GM19455 (cell line): Measurements from ENCODE around the gene PC.
"Not testable (repeated sequence)": the region's sequence is repeated elsewhere in the genome, so short reads cannot be mapped to it uniquely, and the experiment has no call there.

Experiments
- ATAC-seq: cut with Tn5 transposase; IDR thresholded peaks from one replicate; pipeline ENCODE4 v1.9.1; 2021; ENCODE audit not compliant: unreplicated experiment

PC gene

GRCh38 chr11:66981976-66982578, 23.9 kb upstream of the PC start:
- ATAC-seq, result no peak

- no peak for ATAC-seq
Observed at GRCh38 chr11:66979336-66979980, 21.3 kb upstream of the PC start.

GRCh38 chr11:66978717-66979116, 20.5 kb upstream of the PC start:
- no peak for ATAC-seq

GRCh38 chr11:66978229-66978628, 20.0 kb upstream of the PC start:
- no peak for ATAC-seq

GRCh38 chr11:66976925-66977324, 18.7 kb upstream of the PC start:
- ATAC-seq, result no peak

- no peak for ATAC-seq
Observed at GRCh38 chr11:66976028-66976467, 17.9 kb upstream of the PC start.

- ATAC-seq, result no peak
Observed at GRCh38 chr11:66975405-66976027, 17.3 kb upstream of the PC start.

- no peak for ATAC-seq
Observed at GRCh38 chr11:66974724-66975404, 16.7 kb upstream of the PC start, which contains the start of gene C11orf86. C11orf86 (plus strand) TSS chr11:66975304; CDS start chr11:66975363, 59 bp downstream.

GRCh38 chr11:66973956-66974580, 15.9 kb upstream of the PC start:
- ATAC-seq, result no peak

- no peak for ATAC-seq
Observed at GRCh38 chr11:66971488-66971887, 13.3 kb upstream of the PC start.

- no peak for ATAC-seq
Observed at GRCh38 chr11:66970807-66971442, 12.7 kb upstream of the PC start.

GRCh38 chr11:66970371-66970806, 12.2 kb upstream of the PC start:
- no peak for ATAC-seq

- ATAC-seq, result no peak
Observed at GRCh38 chr11:66969584-66970225, 11.5 kb upstream of the PC start.

- no peak for ATAC-seq
Observed at GRCh38 chr11:66967670-66968425, 9.7 kb upstream of the PC start.

GRCh38 chr11:66966351-66966750, 8.2 kb upstream of the PC start:
- ATAC-seq, result no peak

GRCh38 chr11:66964495-66964894, 6.3 kb upstream of the PC start:
- ATAC-seq, result no peak

- no peak for ATAC-seq
Observed at GRCh38 chr11:66962801-66963200, 4.6 kb upstream of the PC start.

GRCh38 chr11:66962247-66962646, 4.1 kb upstream of the PC start:
- no peak for ATAC-seq

GRCh38 chr11:66961691-66962213, 3.6 kb upstream of the PC start:
- ATAC-seq, result not testable (repeated sequence)
